HepG2 (cell line): ENCODE data around the gene RPL6. TPM values are rescaled to one million over a fixed set of nuclear protein-coding genes. Genes with fewer than 3 reads are reported as not detected.

Experiments
- AFF4 ChIP-seq: sonication (generic); formaldehyde crosslinking; IDR thresholded peaks from 2 replicates; pipeline ENCODE4 v1.4.0; 2020; ENCODE audit warnings: missing genetic modification reagents
- ARNT2 ChIP-seq: sonication (generic); formaldehyde crosslinking; IDR thresholded peaks from 2 replicates; pipeline ENCODE4 v1.8.0; 2022; ENCODE audit warnings: mild to moderate bottlenecking, low read depth, missing genetic modification reagents, moderate library complexity
- CENPT ChIP-seq: sonication (generic); formaldehyde crosslinking; IDR thresholded peaks from 2 replicates; pipeline ENCODE4 v1.8.0; 2022; ENCODE audit warnings: low read depth, mild to moderate bottlenecking, moderate library complexity, missing genetic modification reagents
- CSRNP1 ChIP-seq: sonication (generic); formaldehyde crosslinking; IDR thresholded peaks from 2 replicates; pipeline ENCODE4 v1.8.1; 2023; ENCODE audit warnings: mild to moderate bottlenecking, missing genetic modification reagents
- ETV5 ChIP-seq: IDR thresholded peaks from 2 replicates; pipeline ENCODE4 v1.6.1; 2018; ENCODE audit warnings: missing biosample characterization, missing genetic modification reagents, inconsistent platforms, borderline replicate concordance
- JUN ChIP-seq: sonication (generic); formaldehyde crosslinking; IDR thresholded peaks from 2 replicates; pipeline ENCODE4 v1.4.0; 2020; ENCODE audit warnings: mild to moderate bottlenecking, missing genetic modification reagents
- KDM4B ChIP-seq: sonication (generic); formaldehyde crosslinking; IDR thresholded peaks from 2 replicates; pipeline ENCODE4 v1.4.0; 2020; ENCODE audit warnings: missing genetic modification reagents
- KLF13 ChIP-seq: sonication (generic); formaldehyde crosslinking; IDR thresholded peaks from 2 replicates; pipeline ENCODE4 v1.4.0; 2020; ENCODE audit warnings: mild to moderate bottlenecking, missing genetic modification reagents
- KLF6 ChIP-seq: IDR thresholded peaks from 2 replicates; pipeline ENCODE4 v1.8.0; 2016; ENCODE audit warnings: missing biosample characterization, missing genetic modification reagents
- MTA1 ChIP-seq: sonication (generic); formaldehyde crosslinking; IDR thresholded peaks from 2 replicates; pipeline ENCODE4 v1.4.0; 2020; ENCODE audit warnings: missing genetic modification reagents, mild to moderate bottlenecking, borderline replicate concordance
- NAIF1 ChIP-seq: sonication (generic); formaldehyde crosslinking; IDR thresholded peaks from 2 replicates; pipeline ENCODE4 v1.5.0; 2020; ENCODE audit warnings: mild to moderate bottlenecking, missing genetic modification reagents, borderline replicate concordance
- NCOA2 ChIP-seq: sonication (generic); formaldehyde crosslinking; IDR thresholded peaks from 2 replicates; pipeline ENCODE4 v1.8.0; 2022; ENCODE audit warnings: inconsistent platforms
- PCBP1 ChIP-seq: fragments of 200-400 bp; formaldehyde crosslinking; IDR thresholded peaks from 2 replicates; pipeline ENCODE4 v1.6.1; 2017; ENCODE audit warnings: mild to moderate bottlenecking, low read depth, low read length, borderline replicate concordance
- RBFOX2 ChIP-seq: fragments of 200-400 bp; formaldehyde crosslinking; IDR thresholded peaks from 2 replicates; pipeline ENCODE4 v1.6.1; 2017; ENCODE audit warnings: low read depth, mild to moderate bottlenecking, low read length
- REL ChIP-seq: sonication (generic); formaldehyde crosslinking; conservative IDR thresholded peaks from 2 replicates; pipeline ENCODE4 v1.8.0; 2022; ENCODE audit warnings: mild to moderate bottlenecking, missing genetic modification reagents, moderate library complexity
- RFX3 ChIP-seq: IDR thresholded peaks from 2 replicates; pipeline ENCODE4 v1.6.1; 2016; ENCODE audit warnings: missing biosample characterization, missing genetic modification reagents
- SRSF4 ChIP-seq: fragments of 200-400 bp; formaldehyde crosslinking; IDR thresholded peaks from one replicate; pipeline ENCODE4 v1.6.1; 2018; ENCODE audit warnings: mild to moderate bottlenecking, low read depth, low read length, moderate library complexity; ENCODE audit not compliant: poor library complexity, severe bottlenecking
- TARDBP ChIP-seq: sonication (generic); formaldehyde crosslinking; IDR thresholded peaks from 2 replicates; pipeline ENCODE4 v1.8.0; 2022; ENCODE audit warnings: mild to moderate bottlenecking, missing genetic modification reagents
- THAP11 ChIP-seq: IDR thresholded peaks from 2 replicates; pipeline ENCODE4 v1.6.1; 2016; ENCODE audit warnings: missing biosample characterization, missing genetic modification reagents
- THYN1 ChIP-seq: sonication (generic); formaldehyde crosslinking; IDR thresholded peaks from 2 replicates; pipeline ENCODE4 v1.8.1; 2023; ENCODE audit warnings: low read depth, mild to moderate bottlenecking, moderate library complexity, missing genetic modification reagents, borderline replicate concordance
- TRIM24 ChIP-seq: sonication (generic); formaldehyde crosslinking; IDR thresholded peaks from 2 replicates; pipeline ENCODE4 v1.8.0; 2022; ENCODE audit warnings: mild to moderate bottlenecking, missing genetic modification reagents
- ZNF225 ChIP-seq: sonication (generic); formaldehyde crosslinking; IDR thresholded peaks from 2 replicates; pipeline ENCODE4 v1.4.0; 2020; ENCODE audit warnings: mild to moderate bottlenecking, missing genetic modification reagents
- ZNF605 ChIP-seq: sonication (generic); formaldehyde crosslinking; IDR thresholded peaks from 2 replicates; pipeline ENCODE4 v1.8.0; 2022; ENCODE audit warnings: mild to moderate bottlenecking, missing genetic modification reagents
- ZNF775 ChIP-seq: sonication (generic); formaldehyde crosslinking; IDR thresholded peaks from 2 replicates; pipeline ENCODE4 v1.4.0; 2020; ENCODE audit warnings: missing genetic modification reagents, mild to moderate bottlenecking, moderate library complexity, borderline replicate concordance
- ZNF790 ChIP-seq: sonication (generic); formaldehyde crosslinking; IDR thresholded peaks from 2 replicates; pipeline ENCODE4 v1.8.0; 2022; ENCODE audit warnings: missing genetic modification reagents, mild to moderate bottlenecking, borderline replicate concordance
- polyA plus RNA-seq, 8 experiments: library from polyadenylated mRNA; depleted of rRNA in 3 of 8; stranded (reverse) in 7 of 8; unstranded in 1 of 8; fragments of >200 nt; fragmentation: Illumina TruSeq in 4 of 8; extraction: Trizol in 4 of 8; gene quantifications; 2 replicates each; pipeline versions ENCODE4 v1.2.1 to v1.2.3, GENCODE V29; 2011 to 2016; ENCODE audit warnings: low read depth in 4 of 8, missing spikeins in 1 of 8, mixed read lengths in 1 of 8; ENCODE audit not compliant: insufficient read depth in 1 of 8
- total RNA-seq, 5 experiments: library from RNA; depleted of rRNA; stranded (reverse); fragments of >200 nt; fragmentation: Illumina TruSeq; extraction: Trizol; gene quantifications; 2 replicates each; pipeline ENCODE4 v1.2.3, GENCODE V29; 2016; ENCODE audit warnings: low read depth in 1 of 5

The RPL6 gene
- total and polyA plus RNA-seq, 2 of the 13 experiments (the other 11 are each of a cell fraction or from before 2014, with no cell fraction given), result 1,551 to 1,719 TPM

DNA sequence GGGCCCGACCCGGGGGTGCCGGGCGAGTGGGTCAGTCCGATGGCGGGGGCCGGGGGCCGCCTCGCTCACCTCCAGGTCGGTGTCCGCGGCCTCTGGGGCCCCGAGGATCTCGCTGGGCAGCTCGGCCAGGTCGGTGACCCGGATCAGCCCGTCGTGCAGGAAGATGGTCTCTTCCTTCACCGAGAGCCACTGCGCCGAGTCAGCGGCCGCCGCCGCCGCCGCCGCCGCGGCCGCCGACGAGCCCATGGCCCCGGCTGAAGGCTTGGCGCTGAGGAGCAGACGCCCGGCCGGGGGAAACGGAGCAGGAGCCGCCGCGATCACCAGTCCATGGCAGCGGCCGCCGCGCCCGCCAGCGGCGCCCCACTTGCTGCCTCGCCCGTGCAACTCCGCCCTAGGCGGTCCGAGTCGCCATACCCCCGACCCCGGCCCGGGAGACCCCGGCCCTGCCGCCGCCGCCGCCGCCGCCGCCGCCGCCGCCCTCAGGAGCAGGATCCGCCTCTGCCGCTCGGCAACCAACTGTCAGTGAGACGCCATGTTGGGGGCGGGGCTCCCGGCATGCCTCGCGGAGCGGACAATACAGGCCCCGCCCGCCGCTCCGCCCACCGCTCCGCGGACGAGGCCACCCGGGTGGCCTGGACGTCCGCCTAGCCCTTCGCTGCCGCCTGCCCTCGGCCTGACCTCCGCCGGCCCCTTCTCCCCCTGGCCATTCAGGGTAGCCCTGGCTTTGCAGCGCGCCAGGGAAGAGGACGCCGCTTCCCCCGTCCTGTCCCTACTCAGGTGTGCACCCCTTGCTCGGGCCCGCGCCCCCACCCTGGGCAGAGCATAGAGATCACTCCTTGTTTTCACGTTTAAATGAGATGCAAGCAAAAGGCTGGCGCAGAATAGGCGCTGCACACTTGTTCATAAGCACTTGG is 27.3 kb downstream of the RPL6 start, which contains the start of gene HECTD4 (continued):
- TF ChIP-seq TARDBP (CRISPR knock-in tag), result peak; percentile 72
- TF ChIP-seq KLF6 (CRISPR knock-in tag), result 0 out of 2 replicates have a peak, but pooled peaks have one; percentile 51
- TF ChIP-seq ZNF790 (CRISPR knock-in tag), result peak; percentile 88
- TF ChIP-seq ZNF225 (CRISPR knock-in tag), result no peak
- peak; percentile 69; the same call in 1 of the 2 replicates for TF ChIP-seq ARNT2
- TF ChIP-seq RFX3 (CRISPR knock-in tag), result no peak
- no peak for TF ChIP-seq SRSF4
- 0 out of 2 replicates have a peak, but pooled peaks have one; percentile 45 for TF ChIP-seq JUN (CRISPR knock-in tag)
- peak; percentile 61 for TF ChIP-seq REL (CRISPR knock-in tag)
- TF ChIP-seq NCOA2, result 0 out of 2 replicates have a peak, but pooled peaks have one; percentile 24
- TF ChIP-seq NAIF1 (CRISPR knock-in tag), result no peak
- TF ChIP-seq RBFOX2, result peak; percentile 83
- no peak for TF ChIP-seq AFF4
- TF ChIP-seq THYN1 (CRISPR knock-in tag), result no peak; the same call in 1 of the 2 replicates
- no peak; the same call in 1 of the 2 replicates for TF ChIP-seq KDM4B
- TF ChIP-seq CSRNP1 (CRISPR knock-in tag), result peak; percentile 77; the same call in 1 of the 2 replicates
- no peak for TF ChIP-seq KLF13 (CRISPR knock-in tag)
- TF ChIP-seq ETV5 (CRISPR knock-in tag), result peak; percentile 40; the same call in 1 of the 2 replicates
- TF ChIP-seq MTA1 (CRISPR knock-in tag), result no peak
- TF ChIP-seq ZNF605 (CRISPR knock-in tag), result peak; percentile 52; the same call in 1 of the 2 replicates
- no peak for TF ChIP-seq CENPT (CRISPR knock-in tag)
- TF ChIP-seq PCBP1, result no peak
- peak; percentile 82 for TF ChIP-seq THAP11 (CRISPR knock-in tag)
- no peak for TF ChIP-seq ZNF775 (CRISPR knock-in tag)
- TF ChIP-seq TRIM24, result no peak
